ENCODE measurements around the gene DRAM2. TPM values are rescaled to one million over a fixed set of nuclear protein-coding genes. Genes with fewer than 3 reads are reported as not detected.

The DRAM2 gene
- total RNA-seq, 1 experiment from 2014 or later: 34.4 TPM

DNA sequence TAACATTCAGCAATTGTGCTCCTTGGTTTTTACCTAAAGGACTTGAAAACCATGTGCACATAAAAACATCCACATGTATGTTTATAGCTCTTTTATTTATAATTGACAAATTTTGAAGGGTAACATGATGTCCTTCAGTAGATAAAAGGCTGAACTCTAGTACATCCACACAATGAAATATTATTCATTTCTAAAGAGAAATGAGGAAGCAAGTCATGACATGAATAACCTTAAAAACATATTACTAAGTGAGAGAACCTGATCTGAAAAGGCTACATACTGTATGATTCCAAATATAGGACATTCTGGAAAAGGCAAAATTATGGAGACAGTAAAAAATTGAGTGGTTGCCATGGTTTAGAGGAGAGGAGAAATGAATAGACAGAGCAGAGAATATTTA is 50.3 kb downstream of the DRAM2 start:
- H3K4me1 ChIP-seq (ENCODE audit: insufficient read depth, low read length): no peaks in the 10 kb centered on the region
- H2AFZ ChIP-seq (ENCODE audit: low read length): no peak overlapping the region

More for the DNA sequence above, 50.3 kb downstream of the DRAM2 start:
- Histone ChIP-seq H2BK15ac (ENCODE audit: low read depth, low read length) (no peak overlapping the region), H3K23ac (ENCODE audit: insufficient read length, low read depth, low read length) (no peak overlapping the region), H3K27ac (ENCODE audit: insufficient read length, low read depth, low read length) (no peak overlapping the region), H3T11ph (ENCODE audit: low read length) (no peak overlapping the region), H3K79me2 (ENCODE audit: insufficient read depth, low read length) (no peaks in the 10 kb centered on the region), H4K20me1 (ENCODE audit: control insufficient read depth, insufficient read depth, insufficient read length) (no peaks in the 10 kb centered on the region), H3K9ac (ENCODE audit: extremely low read depth, insufficient read length, low read length) (no peak overlapping the region), H3K23me2 (ENCODE audit: insufficient read length, low read depth, low read length, poor library complexity, severe bottlenecking) (no peaks in the 10 kb centered on the region), H3K79me1 (ENCODE audit: insufficient read depth, low read depth, low read length, poor library complexity, severe bottlenecking) (no peaks in the 10 kb centered on the region), H3K27me3 (ENCODE audit: insufficient read depth, low read length) (no peaks in the 10 kb centered on the region), H2BK12ac (ENCODE audit: insufficient read length, low read depth, low read length) (no peak overlapping the region), H3K4me2 (ENCODE audit: insufficient read depth, insufficient read length, low read length) (no peak overlapping the region), H2BK20ac (ENCODE audit: low read depth, low read length, poor library complexity, severe bottlenecking) (no peak overlapping the region), H3K14ac (ENCODE audit: insufficient read depth, low read length) (no peak overlapping the region), H3K56ac (ENCODE audit: insufficient read length, low read depth, low read length) (no peak overlapping the region), H3K9me3 (ENCODE audit: control insufficient read depth, low read depth, low read length) (peaks cover 8% of the 10 kb centered on the region), H4K5ac (ENCODE audit: insufficient read length, low read depth, low read length) (no peak overlapping the region), H3K18ac (ENCODE audit: insufficient read length, low read depth, low read length) (no peak overlapping the region), H2BK120ac (ENCODE audit: low read depth, low read length, poor library complexity, severe bottlenecking) (no peak overlapping the region), H2AK5ac (ENCODE audit: insufficient read length, low read length) (no peak overlapping the region), H4K8ac (replicated peaks; ENCODE audit: insufficient read length, low read depth, low read length) (no peak overlapping the region), H3K4ac (ENCODE audit: low read depth, low read length) (no peak overlapping the region), H4K91ac (ENCODE audit: insufficient read length, low read depth, low read length) (no peak overlapping the region), H2BK5ac (ENCODE audit: insufficient read length, low read length) (no peak overlapping the region)
- H3K9me3 Mint-ChIP-seq: peaks cover 79 to 90% of the 10 kb centered on the region in 2 experiments
- peaks cover 7 to 10% (median 9%) of the 10 kb centered on the region in 3 experiments; a peak in 6 of 7 replicates for H3K36me3 Mint-ChIP-seq (ENCODE audit: insufficient read depth in 1 of 3, low read depth in 3 of 3)
- no peaks in the 10 kb centered on the region for H3K4me1 Mint-ChIP-seq
- no peak for DNase-seq
- TF ChIP-seq, protein P1, sequence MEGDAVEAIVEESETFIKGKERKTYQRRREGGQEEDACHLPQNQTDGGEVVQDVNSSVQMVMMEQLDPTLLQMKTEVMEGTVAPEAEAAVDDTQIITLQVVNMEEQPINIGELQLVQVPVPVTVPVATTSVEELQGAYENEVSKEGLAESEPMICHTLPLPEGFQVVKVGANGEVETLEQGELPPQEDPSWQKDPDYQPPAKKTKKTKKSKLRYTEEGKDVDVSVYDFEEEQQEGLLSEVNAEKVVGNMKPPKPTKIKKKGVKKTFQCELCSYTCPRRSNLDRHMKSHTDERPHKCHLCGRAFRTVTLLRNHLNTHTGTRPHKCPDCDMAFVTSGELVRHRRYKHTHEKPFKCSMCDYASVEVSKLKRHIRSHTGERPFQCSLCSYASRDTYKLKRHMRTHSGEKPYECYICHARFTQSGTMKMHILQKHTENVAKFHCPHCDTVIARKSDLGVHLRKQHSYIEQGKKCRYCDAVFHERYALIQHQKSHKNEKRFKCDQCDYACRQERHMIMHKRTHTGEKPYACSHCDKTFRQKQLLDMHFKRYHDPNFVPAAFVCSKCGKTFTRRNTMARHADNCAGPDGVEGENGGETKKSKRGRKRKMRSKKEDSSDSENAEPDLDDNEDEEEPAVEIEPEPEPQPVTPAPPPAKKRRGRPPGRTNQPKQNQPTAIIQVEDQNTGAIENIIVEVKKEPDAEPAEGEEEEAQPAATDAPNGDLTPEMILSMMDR (conservative IDR thresholded peaks at IDR 0.05): no peak
- H3K27me3 Mint-ChIP-seq (ENCODE audit: low read depth): peaks cover 8% of the 10 kb centered on the region
- H3K4me3 Mint-ChIP-seq: no peak overlapping the region
- no peak overlapping the region for H3K27ac Mint-ChIP-seq

Measured in H9 (cell line).